GM12878 (cell line): ENCODE data around the gene TFRC. TPM values are rescaled to one million over a fixed set of nuclear protein-coding genes. Genes with fewer than 3 reads are reported as not detected.

ENCODE experiments used
- ATF7 ChIP-seq: fragments of 450-650 bp; IDR thresholded peaks from 2 replicates; pipeline ENCODE4 v1.6.1; 2016; ENCODE audit warnings: low read depth, mild to moderate bottlenecking
- CBFB ChIP-seq: IDR thresholded peaks from 2 replicates; pipeline ENCODE4 v1.6.1; 2016; ENCODE audit warnings: antibody characterized with exemption, low read depth
- CHD2 ChIP-seq: IDR thresholded peaks from 2 replicates; pipeline ENCODE4 v1.6.1; 2011; ENCODE audit warnings: low read depth, low read length, improper control_type of control experiment, borderline replicate concordance
- CHD4 ChIP-seq: fragments of 200-600 bp; sonication (generic); IDR thresholded peaks from 2 replicates; pipeline ENCODE4 v1.6.1; 2016; ENCODE audit warnings: mild to moderate bottlenecking
- CREM ChIP-seq: IDR thresholded peaks from 2 replicates; pipeline ENCODE4 v1.6.1; 2014; ENCODE audit warnings: antibody characterized with exemption, low read depth
- EP300 ChIP-seq, 2 experiments: fragments of 150-350 bp in 1 of 2; IDR thresholded peaks; 2 replicates each; pipeline ENCODE4 v1.6.1; 2011 to 2012; ENCODE audit warnings: low read depth in 2 of 2, low read length in 2 of 2, borderline replicate concordance in 1 of 2, improper control_type of control experiment in 1 of 2, inconsistent platforms in 1 of 2; ENCODE audit not compliant: control insufficient read depth in 1 of 2
- HDAC6 ChIP-seq: fragments of 200-600 bp; sonication (generic); IDR thresholded peaks from one replicate; pipeline ENCODE4 v1.8.0; 2017; ENCODE audit warnings: antibody characterized with exemption; ENCODE audit not compliant: unreplicated experiment
- IKZF1 ChIP-seq: fragments of 450-650 bp; conservative IDR thresholded peaks from 2 replicates; pipeline ENCODE4 v1.6.1; 2017; ENCODE audit warnings: antibody characterized with exemption, mild to moderate bottlenecking
- MTA2 ChIP-seq: fragments of 450-650 bp; IDR thresholded peaks from 2 replicates; pipeline ENCODE4 v1.6.1; 2016; ENCODE audit warnings: low read depth, mild to moderate bottlenecking, moderate library complexity
- NFIC ChIP-seq: IDR thresholded peaks from 2 replicates; pipeline ENCODE4 v1.6.1; 2012; ENCODE audit warnings: low read depth, mild to moderate bottlenecking, inconsistent platforms, low read length, moderate library complexity
- NFYB ChIP-seq: IDR thresholded peaks from 2 replicates; pipeline ENCODE4 v1.6.1; 2011; ENCODE audit warnings: low read depth, mild to moderate bottlenecking, low read length, improper control_type of control experiment, moderate library complexity; ENCODE audit not compliant: insufficient read depth
- RUNX3 ChIP-seq: IDR thresholded peaks from 2 replicates; pipeline ENCODE4 v1.6.1; 2012; ENCODE audit warnings: low read length, inconsistent platforms
- polyA plus RNA-seq, 11 experiments: library from polyadenylated mRNA; depleted of rRNA in 4 of 11; unstranded in 6 of 11; stranded (reverse) in 5 of 11; fragments of >200 nt; fragmentation: Nextera tagmentation in 4 of 11; fragmentation: Illumina TruSeq in 1 of 11; extraction: Ambion mirVana in 4 of 11; extraction: Trizol in 1 of 11; gene quantifications; 1 replicate in 1 of 11; 2 replicates in 10 of 11; pipeline versions ENCODE4 v1.2.1 to v1.2.3, GENCODE V29; 2011 to 2016; ENCODE audit warnings: inconsistent platforms in 2 of 11, missing spikeins in 2 of 11, low read depth in 1 of 11
- total RNA-seq, 4 experiments: library from RNA; depleted of rRNA in 3 of 4; stranded (reverse); fragments of >200 nt in 3 of 4; fragmentation: Illumina TruSeq in 1 of 4; extraction: Trizol in 1 of 4; gene quantifications; 2 replicates each; pipeline versions ENCODE4 v1.2.1 to v1.2.3, GENCODE V29; 2013 to 2021
- TF ChIP-seq, protein P1 (sequence below): fragments of 450-650 bp; IDR thresholded peaks from 2 replicates; pipeline ENCODE4 v1.6.1; 2017; ENCODE audit warnings: low read depth, mild to moderate bottlenecking, moderate library complexity
- TF ChIP-seq, protein P2 (sequence below): fragments of 450-650 bp; IDR thresholded peaks from 2 replicates; pipeline ENCODE4 v1.6.1; 2016; ENCODE audit warnings: mild to moderate bottlenecking
- TF ChIP-seq, protein P3 (sequence below): IDR thresholded peaks from 2 replicates; pipeline ENCODE4 v1.6.1; 2012; ENCODE audit warnings: low read length, inconsistent platforms
- TF ChIP-seq, protein P4 (sequence below): fragments of 450-650 bp; IDR thresholded peaks from 2 replicates; pipeline ENCODE4 v1.6.1; 2018; ENCODE audit warnings: borderline replicate concordance, mild to moderate bottlenecking; ENCODE audit not compliant: partially characterized antibody
- TF ChIP-seq, protein P5 (sequence below): fragments of 450-650 bp; IDR thresholded peaks from 2 replicates; pipeline ENCODE4 v1.6.1; 2018; ENCODE audit warnings: mild to moderate bottlenecking, low read depth, moderate library complexity; ENCODE audit not compliant: partially characterized antibody
- TF ChIP-seq, protein P6 (sequence below): fragments of 450-650 bp; conservative IDR thresholded peaks from 2 replicates; pipeline ENCODE4 v1.6.1; 2017; ENCODE audit warnings: mild to moderate bottlenecking, moderate library complexity

TFRC gene
- total and polyA plus RNA-seq, 10 of the 15 experiments (the other 5 are each of a cell fraction or from before 2014, with no cell fraction given), result 123 to 526 (median 316) TPM

DNA sequence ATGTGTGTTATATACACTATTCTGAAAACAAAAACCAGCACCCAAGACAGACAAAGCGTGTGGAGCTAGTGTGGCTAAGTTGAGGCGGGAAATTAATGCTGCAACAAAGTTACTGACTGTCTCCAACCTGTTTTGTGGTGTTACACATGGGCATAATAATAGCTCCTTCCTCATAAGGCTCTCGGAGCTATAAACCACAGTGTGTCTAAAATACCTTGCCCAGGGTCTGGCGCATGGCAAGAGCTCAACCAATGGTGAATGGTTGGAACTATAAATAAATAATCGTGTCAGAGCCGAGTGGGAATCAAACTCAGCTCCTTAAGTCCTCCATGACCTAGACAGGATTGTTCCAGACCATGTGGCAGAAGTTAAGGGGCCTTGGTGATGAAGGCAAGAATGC, 35.9 kb upstream of the TFRC start (continued):
- TF ChIP-seq, protein P1, sequence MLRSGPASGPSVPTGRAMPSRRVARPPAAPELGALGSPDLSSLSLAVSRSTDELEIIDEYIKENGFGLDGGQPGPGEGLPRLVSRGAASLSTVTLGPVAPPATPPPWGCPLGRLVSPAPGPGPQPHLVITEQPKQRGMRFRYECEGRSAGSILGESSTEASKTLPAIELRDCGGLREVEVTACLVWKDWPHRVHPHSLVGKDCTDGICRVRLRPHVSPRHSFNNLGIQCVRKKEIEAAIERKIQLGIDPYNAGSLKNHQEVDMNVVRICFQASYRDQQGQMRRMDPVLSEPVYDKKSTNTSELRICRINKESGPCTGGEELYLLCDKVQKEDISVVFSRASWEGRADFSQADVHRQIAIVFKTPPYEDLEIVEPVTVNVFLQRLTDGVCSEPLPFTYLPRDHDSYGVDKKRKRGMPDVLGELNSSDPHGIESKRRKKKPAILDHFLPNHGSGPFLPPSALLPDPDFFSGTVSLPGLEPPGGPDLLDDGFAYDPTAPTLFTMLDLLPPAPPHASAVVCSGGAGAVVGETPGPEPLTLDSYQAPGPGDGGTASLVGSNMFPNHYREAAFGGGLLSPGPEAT, result peak; percentile 68; the same call in 1 of the 2 replicates
- TF ChIP-seq CHD2 (no peak), EP300 (IDR thresholded peaks at IDR 0.05; ENCODE audit: borderline replicate concordance in 1 of 2, control insufficient read depth in 1 of 2, low read depth in 2 of 2, low read length in 2 of 2) (peak in 1 of 2 experiments; percentile 43; a peak in 1 of 4 replicates), HDAC6 (no peak), CHD4 (no peak), CBFB (0 out of 2 replicates have a peak, but pooled peaks have one; percentile 34), NFIC (peak; percentile 65), RUNX3 (peak; percentile 95), CREM (0 out of 2 replicates have a peak, but pooled peaks have one; percentile 38), ATF7 (peak; percentile 22; the same call in 1 of the 2 replicates), MTA2 (peak; percentile 53), IKZF1 (peak; percentile 76), NFYB (peak; percentile 75)
- TF ChIP-seq, protein P2, sequence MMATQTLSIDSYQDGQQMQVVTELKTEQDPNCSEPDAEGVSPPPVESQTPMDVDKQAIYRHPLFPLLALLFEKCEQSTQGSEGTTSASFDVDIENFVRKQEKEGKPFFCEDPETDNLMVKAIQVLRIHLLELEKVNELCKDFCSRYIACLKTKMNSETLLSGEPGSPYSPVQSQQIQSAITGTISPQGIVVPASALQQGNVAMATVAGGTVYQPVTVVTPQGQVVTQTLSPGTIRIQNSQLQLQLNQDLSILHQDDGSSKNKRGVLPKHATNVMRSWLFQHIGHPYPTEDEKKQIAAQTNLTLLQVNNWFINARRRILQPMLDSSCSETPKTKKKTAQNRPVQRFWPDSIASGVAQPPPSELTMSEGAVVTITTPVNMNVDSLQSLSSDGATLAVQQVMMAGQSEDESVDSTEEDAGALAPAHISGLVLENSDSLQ, result no peak
- TF ChIP-seq, protein P3, sequence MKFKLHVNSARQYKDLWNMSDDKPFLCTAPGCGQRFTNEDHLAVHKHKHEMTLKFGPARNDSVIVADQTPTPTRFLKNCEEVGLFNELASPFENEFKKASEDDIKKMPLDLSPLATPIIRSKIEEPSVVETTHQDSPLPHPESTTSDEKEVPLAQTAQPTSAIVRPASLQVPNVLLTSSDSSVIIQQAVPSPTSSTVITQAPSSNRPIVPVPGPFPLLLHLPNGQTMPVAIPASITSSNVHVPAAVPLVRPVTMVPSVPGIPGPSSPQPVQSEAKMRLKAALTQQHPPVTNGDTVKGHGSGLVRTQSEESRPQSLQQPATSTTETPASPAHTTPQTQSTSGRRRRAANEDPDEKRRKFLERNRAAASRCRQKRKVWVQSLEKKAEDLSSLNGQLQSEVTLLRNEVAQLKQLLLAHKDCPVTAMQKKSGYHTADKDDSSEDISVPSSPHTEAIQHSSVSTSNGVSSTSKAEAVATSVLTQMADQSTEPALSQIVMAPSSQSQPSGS, result 0 out of 2 replicates have a peak, but pooled peaks have one; percentile 15
- TF ChIP-seq, protein P4, sequence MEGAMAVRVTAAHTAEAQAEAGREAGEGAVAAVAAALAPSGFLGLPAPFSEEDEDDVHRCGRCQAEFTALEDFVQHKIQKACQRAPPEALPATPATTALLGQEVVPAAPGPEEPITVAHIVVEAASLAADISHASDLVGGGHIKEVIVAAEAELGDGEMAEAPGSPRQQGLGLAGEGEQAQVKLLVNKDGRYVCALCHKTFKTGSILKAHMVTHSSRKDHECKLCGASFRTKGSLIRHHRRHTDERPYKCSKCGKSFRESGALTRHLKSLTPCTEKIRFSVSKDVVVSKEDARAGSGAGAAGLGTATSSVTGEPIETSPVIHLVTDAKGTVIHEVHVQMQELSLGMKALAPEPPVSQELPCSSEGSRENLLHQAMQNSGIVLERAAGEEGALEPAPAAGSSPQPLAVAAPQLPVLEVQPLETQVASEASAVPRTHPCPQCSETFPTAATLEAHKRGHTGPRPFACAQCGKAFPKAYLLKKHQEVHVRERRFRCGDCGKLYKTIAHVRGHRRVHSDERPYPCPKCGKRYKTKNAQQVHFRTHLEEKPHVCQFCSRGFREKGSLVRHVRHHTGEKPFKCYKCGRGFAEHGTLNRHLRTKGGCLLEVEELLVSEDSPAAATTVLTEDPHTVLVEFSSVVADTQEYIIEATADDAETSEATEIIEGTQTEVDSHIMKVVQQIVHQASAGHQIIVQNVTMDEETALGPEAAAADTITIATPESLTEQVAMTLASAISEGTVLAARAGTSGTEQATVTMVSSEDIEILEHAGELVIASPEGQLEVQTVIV, result no peak
- TF ChIP-seq, protein P5, sequence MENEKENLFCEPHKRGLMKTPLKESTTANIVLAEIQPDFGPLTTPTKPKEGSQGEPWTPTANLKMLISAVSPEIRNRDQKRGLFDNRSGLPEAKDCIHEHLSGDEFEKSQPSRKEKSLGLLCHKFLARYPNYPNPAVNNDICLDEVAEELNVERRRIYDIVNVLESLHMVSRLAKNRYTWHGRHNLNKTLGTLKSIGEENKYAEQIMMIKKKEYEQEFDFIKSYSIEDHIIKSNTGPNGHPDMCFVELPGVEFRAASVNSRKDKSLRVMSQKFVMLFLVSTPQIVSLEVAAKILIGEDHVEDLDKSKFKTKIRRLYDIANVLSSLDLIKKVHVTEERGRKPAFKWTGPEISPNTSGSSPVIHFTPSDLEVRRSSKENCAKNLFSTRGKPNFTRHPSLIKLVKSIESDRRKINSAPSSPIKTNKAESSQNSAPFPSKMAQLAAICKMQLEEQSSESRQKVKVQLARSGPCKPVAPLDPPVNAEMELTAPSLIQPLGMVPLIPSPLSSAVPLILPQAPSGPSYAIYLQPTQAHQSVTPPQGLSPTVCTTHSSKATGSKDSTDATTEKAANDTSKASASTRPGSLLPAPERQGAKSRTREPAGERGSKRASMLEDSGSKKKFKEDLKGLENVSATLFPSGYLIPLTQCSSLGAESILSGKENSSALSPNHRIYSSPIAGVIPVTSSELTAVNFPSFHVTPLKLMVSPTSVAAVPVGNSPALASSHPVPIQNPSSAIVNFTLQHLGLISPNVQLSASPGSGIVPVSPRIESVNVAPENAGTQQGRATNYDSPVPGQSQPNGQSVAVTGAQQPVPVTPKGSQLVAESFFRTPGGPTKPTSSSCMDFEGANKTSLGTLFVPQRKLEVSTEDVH, result peak; percentile 32
- TF ChIP-seq, protein P6, sequence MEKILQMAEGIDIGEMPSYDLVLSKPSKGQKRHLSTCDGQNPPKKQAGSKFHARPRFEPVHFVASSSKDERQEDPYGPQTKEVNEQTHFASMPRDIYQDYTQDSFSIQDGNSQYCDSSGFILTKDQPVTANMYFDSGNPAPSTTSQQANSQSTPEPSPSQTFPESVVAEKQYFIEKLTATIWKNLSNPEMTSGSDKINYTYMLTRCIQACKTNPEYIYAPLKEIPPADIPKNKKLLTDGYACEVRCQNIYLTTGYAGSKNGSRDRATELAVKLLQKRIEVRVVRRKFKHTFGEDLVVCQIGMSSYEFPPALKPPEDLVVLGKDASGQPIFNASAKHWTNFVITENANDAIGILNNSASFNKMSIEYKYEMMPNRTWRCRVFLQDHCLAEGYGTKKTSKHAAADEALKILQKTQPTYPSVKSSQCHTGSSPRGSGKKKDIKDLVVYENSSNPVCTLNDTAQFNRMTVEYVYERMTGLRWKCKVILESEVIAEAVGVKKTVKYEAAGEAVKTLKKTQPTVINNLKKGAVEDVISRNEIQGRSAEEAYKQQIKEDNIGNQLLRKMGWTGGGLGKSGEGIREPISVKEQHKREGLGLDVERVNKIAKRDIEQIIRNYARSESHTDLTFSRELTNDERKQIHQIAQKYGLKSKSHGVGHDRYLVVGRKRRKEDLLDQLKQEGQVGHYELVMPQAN, result 0 out of 2 replicates have a peak, but pooled peaks have one; percentile 46
